HepG2 (cell line): Measurements from ENCODE around the gene SMYD1. TPM values are rescaled to one million over a fixed set of nuclear protein-coding genes. Genes with fewer than 3 reads are reported as not detected.

Source experiments
- ATAC-seq: fragments of 200-7000 bp; cut with Tn5 transposase; 3 replicates; pipeline ENCODE4 v1.9.1; 2020; ENCODE audit warnings: mild to moderate bottlenecking, moderate library complexity
- BruUV-seq: library from RNA; stranded (reverse); fragments of 400-500 nt; replicated peaks from 2 replicates; lab custom pipeline; 2021; lab: Mats Ljungman, UMichigan
- CTCF ChIA-PET: fragments of 300-600 bp; formaldehyde crosslinking; extraction: SDS; loops from one replicate; lab custom pipeline; 2021; ENCODE audit warnings: low total read pairs, inconsistent platforms, low intra/inter-chr PET ratio; lab: Yijun Ruan, JAX
- POLR2A ChIA-PET: fragments of 350-600 bp; sonication (Branson Sonifier 250); formaldehyde crosslinking; loops from one replicate; lab custom pipeline; 2020; ENCODE audit warnings: antibody characterized with exemption, inconsistent platforms; lab: Yijun Ruan, JAX
- DNase-seq: peaks from one replicate; pipeline ENCODE4 v3.0.0-alpha.2; 2015; ENCODE audit warnings: low spot score
- FAIRE-seq: peaks from 3 replicates; lab custom pipeline; 2011; peaks lifted over from hg19 to GRCh38; lab: Jason Lieb, UNC
- H2AFZ ChIP-seq: one replicate; pipeline ENCODE4 v1.6.1; 2011; ENCODE audit warnings: low read length, inconsistent platforms
- H3K27ac ChIP-seq: fragments of 300-600 bp; 3 replicates; pipeline ENCODE4 v1.8.0; 2011; ENCODE audit warnings: mixed run types, mild to moderate bottlenecking, mixed read lengths, low read length, inconsistent platforms; ENCODE audit not compliant: insufficient read depth; ENCODE audit errors: extremely low read length
- H3K27me3 ChIP-seq, 2 experiments: fragments of 200-600 bp in 1 of 2; 2 replicates in 1 of 2; 3 replicates in 1 of 2; pipeline versions ENCODE4 v1.6.0 to v1.8.0; 2011; ENCODE audit warnings: low read length in 2 of 2, mild to moderate bottlenecking in 2 of 2, moderate library complexity in 2 of 2, inconsistent platforms in 1 of 2; ENCODE audit not compliant: insufficient read depth in 2 of 2, control insufficient read depth in 1 of 2
- H3K36me3 ChIP-seq, 2 experiments: fragments of 200-600 bp in 1 of 2; replicated peaks in 1 of 2; 2 replicates in 1 of 2; 3 replicates in 1 of 2; pipeline versions ENCODE4 v1.5.1 to v1.8.0; 2011; ENCODE audit warnings: low read length in 2 of 2, inconsistent platforms in 1 of 2; ENCODE audit not compliant: insufficient read depth in 2 of 2, control insufficient read depth in 1 of 2
- H3K4me1 ChIP-seq: 2 replicates; pipeline ENCODE4 v1.5.1; 2012; ENCODE audit warnings: low read length, inconsistent platforms; ENCODE audit not compliant: insufficient read depth
- H3K4me2 ChIP-seq: 2 replicates; pipeline ENCODE4 v1.6.0; 2011; ENCODE audit warnings: low read depth, low read length, inconsistent platforms
- H3K4me3 ChIP-seq, 3 experiments: fragments of 200-600 bp in 1 of 3; sonication (generic), shearing (Covaris generic) in 1 of 3; replicated peaks in 1 of 3; 2 replicates each; pipeline ENCODE4 v1.5.1; 2011 to 2016; ENCODE audit warnings: low read length in 3 of 3, inconsistent platforms in 2 of 3, low read depth in 2 of 3, mild to moderate bottlenecking in 2 of 3, control low read depth in 1 of 3, mixed read lengths in 1 of 3; ENCODE audit not compliant: insufficient read depth in 1 of 3
- H3K79me2 ChIP-seq: one replicate; pipeline ENCODE4 v1.6.1; 2011; ENCODE audit warnings: low read length, inconsistent platforms; ENCODE audit not compliant: insufficient read depth
- H3K9ac ChIP-seq: 2 replicates; pipeline ENCODE4 v1.6.0; 2011; ENCODE audit warnings: mild to moderate bottlenecking, low read depth, low read length, inconsistent platforms; ENCODE audit not compliant: insufficient read depth
- H3K9me3 ChIP-seq: 2 replicates; pipeline ENCODE4 v1.5.1; 2012; ENCODE audit warnings: mild to moderate bottlenecking, low read length
- H4K20me1 ChIP-seq: 2 replicates; pipeline ENCODE4 v1.6.0; 2011; ENCODE audit warnings: inconsistent platforms, mild to moderate bottlenecking, low read length, moderate library complexity; ENCODE audit not compliant: insufficient read depth
- AGO2 ChIP-seq: fragments of 200-400 bp; formaldehyde crosslinking; optimal IDR thresholded peaks from 2 replicates; pipeline ENCODE3; 2017; ENCODE audit warnings: mild to moderate bottlenecking, low read depth, low read length, moderate library complexity
- ARNTL ChIP-seq: sonication (generic); formaldehyde crosslinking; IDR thresholded peaks from 2 replicates; pipeline ENCODE4 v1.4.0; 2020; ENCODE audit warnings: mild to moderate bottlenecking, missing genetic modification reagents
- CAMTA2 ChIP-seq: sonication (generic); formaldehyde crosslinking; IDR thresholded peaks from 2 replicates; pipeline ENCODE4 v1.4.0; 2020; ENCODE audit warnings: mild to moderate bottlenecking, missing genetic modification reagents, borderline replicate concordance
- FOXC1 ChIP-seq: sonication (generic); formaldehyde crosslinking; IDR thresholded peaks from 2 replicates; pipeline ENCODE4 v1.8.0; 2022; ENCODE audit warnings: mild to moderate bottlenecking, missing genetic modification reagents, borderline replicate concordance
- GTF2F1 ChIP-seq: fragments of 150-350 bp; IDR thresholded peaks from 2 replicates; pipeline ENCODE4 v1.6.1; 2014; ENCODE audit warnings: low read length
- HNRNPL ChIP-seq: fragments of 200-400 bp; formaldehyde crosslinking; IDR thresholded peaks from 2 replicates; pipeline ENCODE4 v1.6.1; 2017; ENCODE audit warnings: mild to moderate bottlenecking, low read depth, low read length
- KDM5B ChIP-seq: sonication (generic); formaldehyde crosslinking; IDR thresholded peaks from 2 replicates; pipeline ENCODE4 v1.4.0; 2020; ENCODE audit warnings: missing genetic modification reagents, mild to moderate bottlenecking, borderline replicate concordance
- POLR2A ChIP-seq, 2 experiments: IDR thresholded peaks; 2 replicates each; pipeline ENCODE4 v1.6.1; 2011; ENCODE audit warnings: low read depth in 2 of 2, low read length in 2 of 2, mild to moderate bottlenecking in 1 of 2, moderate library complexity in 1 of 2; ENCODE audit not compliant: insufficient read depth in 1 of 2
- POLR2G ChIP-seq: fragments of 200-400 bp; formaldehyde crosslinking; IDR thresholded peaks from 2 replicates; pipeline ENCODE4 v1.6.1; 2018; ENCODE audit warnings: mild to moderate bottlenecking, low read depth, low read length, moderate library complexity
- U2AF2 ChIP-seq: fragments of 200-400 bp; formaldehyde crosslinking; IDR thresholded peaks from 2 replicates; pipeline ENCODE4 v1.6.1; 2017; ENCODE audit warnings: low read depth, mild to moderate bottlenecking, low read length
- ZFY ChIP-seq: sonication (generic); formaldehyde crosslinking; IDR thresholded peaks from 2 replicates; pipeline ENCODE4 v1.4.0; 2020; ENCODE audit warnings: missing genetic modification reagents
- ZNF230 ChIP-seq: sonication (generic); formaldehyde crosslinking; IDR thresholded peaks from 2 replicates; pipeline ENCODE4 v1.4.0; 2020; ENCODE audit warnings: mild to moderate bottlenecking, missing genetic modification reagents
- ZNF263 ChIP-seq: sonication (generic); formaldehyde crosslinking; IDR thresholded peaks from 2 replicates; pipeline ENCODE4 v1.4.0; 2020; ENCODE audit warnings: missing genetic modification reagents
- ZNF292 ChIP-seq: sonication (generic); formaldehyde crosslinking; IDR thresholded peaks from 2 replicates; pipeline ENCODE4 v1.8.1; 2022; ENCODE audit warnings: mild to moderate bottlenecking, low read depth, missing genetic modification reagents, borderline replicate concordance
- ZNF34 ChIP-seq: sonication (generic); formaldehyde crosslinking; IDR thresholded peaks from 2 replicates; pipeline ENCODE4 v1.4.0; 2020; ENCODE audit warnings: mild to moderate bottlenecking, missing genetic modification reagents, borderline replicate concordance
- ZNF468 ChIP-seq: sonication (generic); formaldehyde crosslinking; IDR thresholded peaks from 2 replicates; pipeline ENCODE4 v1.8.0; 2022; ENCODE audit warnings: mild to moderate bottlenecking, moderate library complexity, missing genetic modification reagents
- ZNF547 ChIP-seq: sonication (generic); formaldehyde crosslinking; IDR thresholded peaks from 2 replicates; pipeline ENCODE4 v1.5.1; 2020; ENCODE audit warnings: mild to moderate bottlenecking, missing genetic modification reagents
- ZNF605 ChIP-seq: sonication (generic); formaldehyde crosslinking; IDR thresholded peaks from 2 replicates; pipeline ENCODE4 v1.8.0; 2022; ENCODE audit warnings: mild to moderate bottlenecking, missing genetic modification reagents
- ZNF749 ChIP-seq: sonication (generic); formaldehyde crosslinking; IDR thresholded peaks from 2 replicates; pipeline ENCODE4 v1.8.0; 2022; ENCODE audit warnings: mild to moderate bottlenecking, missing genetic modification reagents, moderate library complexity, borderline replicate concordance
- WGBS: methylation state at CpG from one replicate; pipeline ENCODE4 v1.1.6; 2017; ENCODE audit warnings: low lambda C conversion rate; 5-methylcytosine and 5-hydroxymethylcytosine counted together
- in situ Hi-C: cut with HindIII; loops from 2 replicates; pipeline ENCODE4 v1.10.0; 2017; ENCODE audit warnings: low pct_unique_long_range_greater_than_20kb; ENCODE audit not compliant: extremely low pct_ligation_motif_present
- intact Hi-C: fragments of 100-400 bp; cut with micrococcal nuclease; formaldehyde crosslinking; loops from one replicate; pipeline ENCODE4 v1.10.0; 2022; ENCODE audit not compliant: unreplicated experiment
- polyA plus RNA-seq, 8 experiments: library from polyadenylated mRNA; depleted of rRNA in 3 of 8; stranded (reverse) in 7 of 8; unstranded in 1 of 8; fragments of >200 nt; fragmentation: Illumina TruSeq in 4 of 8; extraction: Trizol in 4 of 8; gene quantifications; 2 replicates each; pipeline versions ENCODE4 v1.2.1 to v1.2.3, GENCODE V29; 2011 to 2016; ENCODE audit warnings: low read depth in 4 of 8, missing spikeins in 1 of 8, mixed read lengths in 1 of 8; ENCODE audit not compliant: insufficient read depth in 1 of 8
- total RNA-seq, 5 experiments: library from RNA; depleted of rRNA; stranded (reverse); fragments of >200 nt; fragmentation: Illumina TruSeq; extraction: Trizol; gene quantifications; 2 replicates each; pipeline ENCODE4 v1.2.3, GENCODE V29; 2016; ENCODE audit warnings: low read depth in 1 of 5

SMYD1 gene
- total and polyA plus RNA-seq, 2 of the 13 experiments (the other 11 are each of a cell fraction or from before 2014, with no cell fraction given), result not detected

DNA sequence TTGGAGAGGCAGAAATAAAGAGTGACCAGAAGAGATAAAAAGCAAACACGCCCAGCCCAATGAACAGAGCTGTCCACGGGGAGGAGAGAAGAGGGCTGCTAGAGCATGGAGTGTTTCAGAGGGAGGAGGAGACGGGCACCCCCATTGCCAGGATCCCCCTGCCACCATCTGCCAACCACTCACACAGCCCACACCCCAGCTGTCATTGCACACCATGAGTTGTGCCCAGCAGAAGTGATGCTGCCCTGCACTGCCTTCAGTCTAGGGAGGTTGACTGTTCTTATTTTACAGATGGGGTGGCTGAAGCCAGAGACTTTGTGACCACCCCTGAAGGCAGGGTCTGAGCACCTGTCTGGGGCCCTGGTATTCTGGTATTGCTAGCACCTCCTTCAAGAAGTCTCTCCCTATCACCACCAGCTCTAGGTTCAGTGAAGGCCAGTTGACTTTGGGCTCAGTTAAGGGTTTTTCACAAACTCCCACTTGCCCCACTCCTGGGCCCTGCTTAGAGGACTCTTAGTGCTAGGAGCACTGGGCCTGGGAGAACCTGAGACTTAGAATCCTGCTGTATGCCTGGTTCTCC, 57.8 kb downstream of the SMYD1 start:
- Histone ChIP-seq H3K27ac (peak overlapping the region; percentile 83), H3K36me3 (peaks cover 11 to 14% of the 10 kb centered on the region in 2 experiments; a peak in 4 of 5 replicates), H3K9ac (peak overlapping the region; percentile 90), H3K9me3 (no peaks in the 10 kb centered on the region), H3K4me1 (peaks cover 64% of the 10 kb centered on the region), H3K79me2 (peaks cover 28% of the 10 kb centered on the region), H3K27me3 (no peaks in the 10 kb centered on the region; a peak in 1 of 5 replicates), H3K4me2 (peak overlapping the region; percentile 90), H2AFZ (no peak overlapping the region), H4K20me1 (peaks cover 45% of the 10 kb centered on the region), H3K4me3 (peak overlapping the region; percentile 63 to 83 (median 69))
- intact Hi-C loops, result loop anchor here (5.0 kb wide), 1 partner anchor 108 kb away; the partner anchor contains the start of gene RNU2-63P
- WGBS, result 84% methylated on average over 3 of the region's 3 CpGs
- FAIRE-seq (no peak), DNase-seq (no peak), ATAC-seq (no peak)
- POLR2A ChIA-PET, result interaction anchor here (0.7 to 4.4 kb wide), 8 partner anchors 9 to 71 kb away, joined by 3 to 122 read pairs (median 3); no protein-coding TSS in a partner anchor
- in situ Hi-C loops, result no loop called here
- CTCF ChIA-PET, result no interaction called here
- no TSS peak for BruUV-seq
- TF ChIP-seq ZNF605 (CRISPR knock-in tag), result peak; percentile 69; the same call in 1 of the 2 replicates
- TF ChIP-seq CAMTA2, result peak; percentile 32; the same call in 1 of the 2 replicates
- TF ChIP-seq ZNF468 (CRISPR knock-in tag), result peak; percentile 13; the same call in 1 of the 2 replicates
- peak; percentile 74 for TF ChIP-seq AGO2
- TF ChIP-seq ZNF230 (CRISPR knock-in tag), result peak; percentile 61; the same call in 1 of the 2 replicates
- TF ChIP-seq KDM5B (CRISPR knock-in tag), result 0 out of 2 replicates have a peak, but pooled peaks have one; percentile 19
- TF ChIP-seq ZFY, result peak; percentile 3; the same call in 1 of the 2 replicates
- TF ChIP-seq GTF2F1, result no peak
- no peak for TF ChIP-seq ZNF34
- peak; percentile 73 for TF ChIP-seq POLR2G
- 0 out of 2 replicates have a peak, but pooled peaks have one; percentile 18 for TF ChIP-seq FOXC1 (CRISPR knock-in tag)
- TF ChIP-seq ZNF547 (CRISPR knock-in tag), result 0 out of 2 replicates have a peak, but pooled peaks have one; percentile 3
- TF ChIP-seq U2AF2, result 0 out of 2 replicates have a peak, but pooled peaks have one; percentile 8
- peak in 1 of 2 experiments; percentile 79; a peak in 2 of 4 replicates for TF ChIP-seq POLR2A (IDR thresholded peaks at IDR 0.05; ENCODE audit: insufficient read depth in 1 of 2, low read depth in 2 of 2, low read length in 2 of 2)
- peak; percentile 79 for TF ChIP-seq HNRNPL
- TF ChIP-seq ARNTL (CRISPR knock-in tag), result peak; percentile 22; the same call in 1 of the 2 replicates
- TF ChIP-seq ZNF292, result no peak
- TF ChIP-seq ZNF749, result 0 out of 2 replicates have a peak, but pooled peaks have one; percentile 43
- peak; percentile 41; the same call in 1 of the 2 replicates for TF ChIP-seq ZNF263 (CRISPR knock-in tag)
